RWPE1 (cell line): Measurements from ENCODE around the gene PHLDB3.

Source experiments
- CTCF ChIA-PET: fragments of 350-600 bp; sonication (Branson Sonifier 250); formaldehyde crosslinking; extraction: SDS; loops from one replicate; lab custom pipeline; 2021; lab: Yijun Ruan, JAX
- POLR2A ChIA-PET: fragments of 400-600 bp; formaldehyde crosslinking; extraction: SDS; loops from one replicate; lab custom pipeline; 2020; ENCODE audit warnings: antibody characterized with exemption; ENCODE audit not compliant: low non-redundant PET; lab: Yijun Ruan, JAX
- DNase-seq: peaks from one replicate; pipeline ENCODE4 v3.0.0; 2012; ENCODE audit warnings: low spot score
- H3K27ac ChIP-seq: fragments of 450-650 bp; 2 replicates; pipeline ENCODE4 v1.5.1; 2017
- TF ChIP-seq, protein P1 (sequence below): fragments of 450-650 bp; conservative IDR thresholded peaks from 2 replicates; pipeline ENCODE4 v1.5.1; 2017; ENCODE audit warnings: low read depth, mild to moderate bottlenecking

PHLDB3 gene

GRCh38 chr19:43538922-43539321 is 34.4 kb upstream of the PHLDB3 start:
- TF ChIP-seq, protein P1, sequence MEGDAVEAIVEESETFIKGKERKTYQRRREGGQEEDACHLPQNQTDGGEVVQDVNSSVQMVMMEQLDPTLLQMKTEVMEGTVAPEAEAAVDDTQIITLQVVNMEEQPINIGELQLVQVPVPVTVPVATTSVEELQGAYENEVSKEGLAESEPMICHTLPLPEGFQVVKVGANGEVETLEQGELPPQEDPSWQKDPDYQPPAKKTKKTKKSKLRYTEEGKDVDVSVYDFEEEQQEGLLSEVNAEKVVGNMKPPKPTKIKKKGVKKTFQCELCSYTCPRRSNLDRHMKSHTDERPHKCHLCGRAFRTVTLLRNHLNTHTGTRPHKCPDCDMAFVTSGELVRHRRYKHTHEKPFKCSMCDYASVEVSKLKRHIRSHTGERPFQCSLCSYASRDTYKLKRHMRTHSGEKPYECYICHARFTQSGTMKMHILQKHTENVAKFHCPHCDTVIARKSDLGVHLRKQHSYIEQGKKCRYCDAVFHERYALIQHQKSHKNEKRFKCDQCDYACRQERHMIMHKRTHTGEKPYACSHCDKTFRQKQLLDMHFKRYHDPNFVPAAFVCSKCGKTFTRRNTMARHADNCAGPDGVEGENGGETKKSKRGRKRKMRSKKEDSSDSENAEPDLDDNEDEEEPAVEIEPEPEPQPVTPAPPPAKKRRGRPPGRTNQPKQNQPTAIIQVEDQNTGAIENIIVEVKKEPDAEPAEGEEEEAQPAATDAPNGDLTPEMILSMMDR: no peak
- CTCF ChIA-PET: interaction anchor here (0.7 kb wide), 1 partner anchor 16 kb away, joined by 3 read pairs; no protein-coding TSS in a partner anchor
- POLR2A ChIA-PET: no interaction called here
- DNase-seq: no peak
- no peak overlapping the region for H3K27ac ChIP-seq

DNA sequence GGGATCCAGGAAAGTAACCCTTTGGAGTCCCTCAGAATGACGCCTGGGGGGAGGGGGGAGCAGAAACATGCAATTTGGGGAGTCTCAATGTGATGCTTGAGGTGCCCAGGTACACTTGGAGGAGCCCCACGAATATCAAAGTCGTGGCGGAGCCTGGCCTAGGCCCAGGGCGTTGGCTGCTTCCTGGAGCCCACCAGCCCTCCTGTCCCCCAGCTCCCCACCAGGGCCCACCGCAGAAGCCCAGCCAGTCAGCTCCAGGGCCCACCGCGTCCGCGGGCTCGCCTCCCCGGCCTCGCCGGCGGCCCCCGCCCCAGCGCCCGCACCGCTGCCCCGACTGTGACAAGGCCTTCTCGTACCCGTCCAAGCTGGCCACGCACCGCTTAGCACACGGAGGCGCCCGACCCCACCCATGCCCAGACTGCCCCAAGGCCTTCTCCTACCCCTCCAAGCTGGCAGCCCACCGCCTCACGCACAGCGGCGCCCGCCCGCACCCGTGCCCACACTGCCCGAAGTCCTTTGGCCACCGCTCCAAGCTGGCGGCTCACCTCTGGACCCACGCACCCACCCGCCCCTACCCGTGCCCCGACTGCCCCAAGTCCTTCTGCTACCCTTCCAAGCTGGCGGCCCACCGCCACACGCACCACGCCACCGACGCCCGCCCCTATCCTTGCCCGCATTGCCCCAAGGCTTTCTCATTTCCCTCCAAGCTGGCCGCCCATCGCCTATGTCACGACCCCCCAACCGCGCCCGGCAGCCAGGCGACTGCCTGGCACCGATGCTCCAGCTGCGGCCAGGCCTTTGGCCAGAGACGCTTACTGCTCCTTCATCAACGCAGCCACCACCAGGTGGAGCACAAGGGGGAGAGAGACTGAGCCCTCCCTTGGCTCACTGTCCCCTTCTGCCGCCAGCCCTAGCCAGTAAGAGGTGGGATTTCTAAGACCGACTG is 30.5 kb upstream of the PHLDB3 start:
- no peak for DNase-seq
- POLR2A ChIA-PET: no interaction called here
- H3K27ac ChIP-seq: peak overlapping the region; percentile 98
- TF ChIP-seq, protein P1: no peak
- CTCF ChIA-PET: interaction anchor here (0.7 to 0.8 kb wide), 2 partner anchors 20 to 183 kb away, joined by 3 to 5 read pairs; no protein-coding TSS in a partner anchor

DNA sequence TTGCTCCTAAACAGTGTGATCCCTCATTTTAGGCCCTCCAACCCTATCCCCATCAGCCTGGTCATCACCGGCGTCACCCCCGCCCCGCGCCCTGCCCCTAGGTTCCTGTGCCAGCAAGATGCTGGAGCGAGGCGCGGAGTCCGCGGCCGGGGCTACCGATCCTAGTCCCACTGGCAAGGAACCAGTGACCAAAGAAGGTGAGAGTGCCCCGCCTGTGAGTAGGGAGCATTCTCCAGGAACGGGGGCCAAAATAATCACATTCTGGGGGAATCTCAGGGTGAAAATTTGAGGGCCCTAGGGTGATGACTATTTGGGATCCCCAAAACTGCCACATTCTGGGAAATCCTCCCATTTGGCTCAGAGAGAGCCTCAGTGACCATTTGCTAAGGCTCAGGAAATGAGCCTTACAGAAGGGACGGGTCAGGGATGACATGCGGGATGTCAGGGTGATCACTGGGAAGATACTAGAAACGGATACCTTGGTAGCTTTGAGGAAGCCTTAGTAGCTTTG is 29.8 kb upstream of the PHLDB3 start:
- no peak for DNase-seq
- ChIA-PET POLR2A (no interaction called here), CTCF (interaction anchor here (0.6 to 0.8 kb wide), 2 partner anchors 10 to 21 kb away, joined by 5 read pairs; no protein-coding TSS in a partner anchor)
- TF ChIP-seq, protein P1: no peak
- H3K27ac ChIP-seq: peak overlapping the region; percentile 98

DNA sequence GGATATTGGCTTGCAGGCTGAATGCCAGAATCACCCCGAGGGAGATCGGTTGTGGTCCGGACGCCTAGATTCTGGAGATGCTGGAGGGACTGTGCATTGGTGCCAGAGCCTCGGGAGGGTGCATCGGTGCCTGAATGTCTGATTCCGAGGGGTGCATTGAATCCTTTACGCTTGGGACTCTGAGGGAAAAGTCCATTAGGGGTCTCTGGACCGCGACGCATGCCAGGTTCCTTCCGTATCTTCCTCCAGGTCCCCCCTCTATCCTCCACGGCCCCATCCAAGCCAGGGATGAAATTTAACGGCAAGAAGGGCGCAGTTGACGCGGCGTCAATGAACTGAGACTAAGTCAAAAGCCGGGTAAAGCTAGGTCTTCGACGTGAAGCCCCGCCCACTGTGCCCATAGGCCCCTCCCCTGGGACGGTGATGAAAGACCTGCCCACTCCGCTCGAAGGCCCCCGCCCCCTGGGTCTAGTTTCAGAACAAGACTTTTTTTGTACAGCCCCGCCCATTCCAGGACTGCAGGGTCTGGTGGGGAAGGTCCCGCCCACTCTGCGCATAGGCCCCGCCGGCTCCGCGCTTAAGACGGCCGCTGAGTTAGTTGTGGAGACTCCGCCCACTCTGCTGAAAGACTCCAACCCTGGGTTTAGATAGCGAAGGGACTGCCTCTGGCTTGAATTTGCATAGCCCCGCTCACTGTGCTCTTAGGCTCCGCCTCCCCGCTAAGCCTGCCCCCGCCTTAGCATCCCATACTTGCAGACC is 29.2 kb upstream of the PHLDB3 start:
- TF ChIP-seq, protein P1: no peak
- peak overlapping the region; percentile 98 for H3K27ac ChIP-seq
- CTCF ChIA-PET: interaction anchor here (0.6 kb wide), 1 partner anchor 10 kb away, joined by 5 read pairs; no protein-coding TSS in a partner anchor
- POLR2A ChIA-PET: no interaction called here
- DNase-seq: peak; percentile 98

- peak within 1 kb of the TSS; percentile 98 for H3K27ac ChIP-seq
- CTCF ChIA-PET: interaction anchor here (0.9 kb wide), 1 partner anchor 85 kb away, joined by 4 read pairs; no protein-coding TSS in a partner anchor
- POLR2A ChIA-PET: interaction anchor here (0.5 to 1.2 kb wide), 3 partner anchors 38 to 283 kb away, joined by 3 to 9 read pairs (median 3); no protein-coding TSS in a partner anchor
- TF ChIP-seq, protein P1: no peak
- DNase-seq: peak; percentile 82
Measured at GRCh38 chr19:43532962-43533545, 28.5 kb upstream of the PHLDB3 start, which contains the start of gene ZNF575. Gene ZNF575 (plus strand): TSS chr19:43533188. CDS start chr19:43534423, 1,235 bp downstream.
